Activated naive CD4-positive, alpha-beta T cell treated with anti-CD3 and anti-CD28 coated beads, Interleukin-2, amount 50 U/mL, for 72 hours (primary cell): ENCODE results near the gene CLIP2. TPM values are rescaled to one million over a fixed set of nuclear protein-coding genes. Genes with fewer than 3 reads are reported as not detected.
"Not testable (repeated sequence)": the region's sequence is repeated elsewhere in the genome, so short reads cannot be mapped to it uniquely, and the experiment has no call there.

ENCODE experiments used
- ATAC-seq, 2 donors: fragments of 150-1000 bp; cut with Tn5 transposase; 2 replicates each; pipeline ENCODE4 v1.10.0; 2021; ENCODE audit warnings: mild to moderate bottlenecking in 2 of 2, moderate library complexity in 2 of 2
- DNase-seq, 2 donors: peaks; one replicate each; pipeline ENCODE4 v3.0.0; 2021 to 2022; ENCODE audit warnings: low spot score in 2 of 2
- H3K27ac Mint-ChIP-seq, 2 donors: one replicate each; pipeline ENCODE4 v1.8.0; 2022; ENCODE audit warnings: mild to moderate bottlenecking in 2 of 2, mixed read lengths in 2 of 2
- H3K36me3 Mint-ChIP-seq, 2 donors: one replicate each; pipeline ENCODE4 v1.8.0; 2022; ENCODE audit warnings: mixed read lengths in 2 of 2
- H3K9me3 Mint-ChIP-seq, 2 donors: one replicate each; pipeline ENCODE4 v1.8.0; 2022; ENCODE audit warnings: mixed read lengths in 2 of 2
- total RNA-seq, 2 donors: library from RNA; stranded (reverse); gene quantifications; one replicate each; pipeline ENCODE4 v1.2.3, GENCODE V29; 2022

The CLIP2 gene
- total RNA-seq, 2 donors from 2014 or later: 0.89 to 1.1 TPM

DNA sequence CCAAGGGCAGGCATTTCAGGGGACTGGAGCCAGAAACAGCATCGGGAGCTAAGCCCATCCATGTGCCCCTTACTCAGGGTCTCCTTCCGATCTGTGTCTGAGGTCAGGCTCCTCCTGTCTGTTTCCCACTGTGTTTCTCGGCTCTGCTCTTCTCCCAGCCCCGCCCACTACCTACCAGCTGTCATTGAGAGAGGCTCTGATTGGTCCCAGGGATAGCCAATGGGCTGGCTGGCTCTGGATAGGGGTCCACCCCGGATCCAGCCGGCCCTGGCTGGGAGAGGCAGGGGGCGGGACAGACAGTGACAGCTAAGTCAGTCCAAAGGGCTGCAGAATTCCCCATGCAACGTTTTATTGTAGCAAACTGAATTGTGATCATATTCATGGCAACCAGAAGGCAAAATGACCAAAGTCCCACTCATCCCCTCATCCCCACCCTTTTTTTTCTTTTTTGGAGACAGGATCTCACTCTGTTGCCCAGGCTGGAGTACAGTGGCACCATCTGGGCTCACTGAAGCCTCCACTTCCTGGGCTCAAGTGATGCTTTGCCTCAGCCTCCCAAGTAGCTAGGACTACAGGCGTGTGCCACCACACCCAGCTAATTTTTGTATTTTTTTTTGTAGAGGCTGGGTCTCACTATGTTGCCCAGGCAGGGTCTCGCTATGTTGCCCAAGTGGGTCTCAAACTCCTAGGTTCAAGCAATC, 76.3 kb downstream of the CLIP2 start:
- DNase-seq: no peak
- no peak overlapping the region for H3K27ac Mint-ChIP-seq
- H3K36me3 Mint-ChIP-seq: no peaks in the 10 kb centered on the region
- no peaks in the 10 kb centered on the region for H3K9me3 Mint-ChIP-seq
- ATAC-seq: no peak

GRCh38 chr7:74371381-74372341, 82.5 kb downstream of the CLIP2 start:
- no peaks in the 10 kb centered on the region for H3K9me3 Mint-ChIP-seq

DNA sequence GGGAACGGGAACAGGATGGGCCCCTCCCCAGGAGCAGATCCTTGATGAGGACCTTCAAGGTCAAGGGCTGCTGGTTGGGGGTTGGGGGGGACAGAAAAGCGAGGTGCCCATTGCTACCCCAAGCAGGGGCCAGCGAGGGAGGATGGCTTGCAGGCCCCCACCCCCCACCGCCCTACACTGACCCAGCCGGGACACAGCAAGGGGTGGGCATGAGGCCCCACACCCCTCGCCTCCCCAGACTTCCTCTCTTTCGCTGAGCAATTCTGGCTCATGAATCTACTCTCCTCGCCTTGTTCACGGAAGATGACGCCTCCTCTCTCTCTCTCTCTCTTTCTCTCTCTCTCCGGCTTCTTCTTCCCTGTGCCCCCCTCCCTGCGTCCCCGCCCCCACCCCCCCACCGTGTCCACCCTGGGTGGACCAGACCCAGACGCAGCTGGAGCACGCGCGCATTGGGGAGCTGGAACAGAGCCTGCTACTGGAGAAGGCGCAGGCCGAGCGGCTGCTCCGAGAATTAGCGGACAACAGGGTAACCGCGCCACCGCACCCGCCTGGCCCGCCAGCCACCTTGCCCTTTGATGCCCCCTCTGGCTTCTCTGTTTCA, 83.4 kb downstream of the CLIP2 start:
- Mint-ChIP-seq H3K27ac (no peak overlapping the region), H3K36me3 (no peaks in the 10 kb centered on the region), H3K9me3 (no peaks in the 10 kb centered on the region)
- no peak for DNase-seq
- no peak for ATAC-seq

More at GRCh38 chr7:74371381-74372341, 82.5 kb downstream of the CLIP2 start:
- no peak overlapping the region for H3K27ac Mint-ChIP-seq
- no peak for DNase-seq
- no peak for ATAC-seq
- H3K36me3 Mint-ChIP-seq: no peaks in the 10 kb centered on the region

DNA sequence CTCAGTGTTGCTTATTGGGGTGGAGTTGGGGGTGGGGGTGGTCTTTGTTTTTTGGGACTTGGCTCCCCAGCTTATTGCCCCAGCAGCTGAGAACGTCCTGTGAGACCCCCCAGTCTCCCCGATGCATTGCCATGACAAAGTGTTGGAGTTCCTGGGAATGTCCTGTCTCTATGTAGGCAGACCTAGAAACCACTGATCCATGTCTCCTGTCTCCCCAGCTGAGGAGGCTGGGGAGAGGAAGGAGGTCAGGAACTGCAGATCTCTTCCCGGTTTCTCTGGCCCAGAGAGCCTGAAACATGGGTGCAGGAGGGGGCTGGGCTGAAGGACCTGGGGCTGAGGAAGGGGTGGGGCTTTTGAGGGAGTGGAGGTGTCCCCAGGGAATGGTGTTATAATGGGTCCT, 84.3 kb downstream of the CLIP2 start:
- no peak for ATAC-seq
- no peaks in the 10 kb centered on the region for H3K36me3 Mint-ChIP-seq
- DNase-seq: no peak
- H3K9me3 Mint-ChIP-seq: no peaks in the 10 kb centered on the region
- H3K27ac Mint-ChIP-seq: no peak overlapping the region

GRCh38 chr7:74375726-74376220, 86.6 kb downstream of the CLIP2 start:
- Mint-ChIP-seq H3K27ac (no peak overlapping the region), H3K36me3 (no peaks in the 10 kb centered on the region)
- ATAC-seq: no peak

DNA sequence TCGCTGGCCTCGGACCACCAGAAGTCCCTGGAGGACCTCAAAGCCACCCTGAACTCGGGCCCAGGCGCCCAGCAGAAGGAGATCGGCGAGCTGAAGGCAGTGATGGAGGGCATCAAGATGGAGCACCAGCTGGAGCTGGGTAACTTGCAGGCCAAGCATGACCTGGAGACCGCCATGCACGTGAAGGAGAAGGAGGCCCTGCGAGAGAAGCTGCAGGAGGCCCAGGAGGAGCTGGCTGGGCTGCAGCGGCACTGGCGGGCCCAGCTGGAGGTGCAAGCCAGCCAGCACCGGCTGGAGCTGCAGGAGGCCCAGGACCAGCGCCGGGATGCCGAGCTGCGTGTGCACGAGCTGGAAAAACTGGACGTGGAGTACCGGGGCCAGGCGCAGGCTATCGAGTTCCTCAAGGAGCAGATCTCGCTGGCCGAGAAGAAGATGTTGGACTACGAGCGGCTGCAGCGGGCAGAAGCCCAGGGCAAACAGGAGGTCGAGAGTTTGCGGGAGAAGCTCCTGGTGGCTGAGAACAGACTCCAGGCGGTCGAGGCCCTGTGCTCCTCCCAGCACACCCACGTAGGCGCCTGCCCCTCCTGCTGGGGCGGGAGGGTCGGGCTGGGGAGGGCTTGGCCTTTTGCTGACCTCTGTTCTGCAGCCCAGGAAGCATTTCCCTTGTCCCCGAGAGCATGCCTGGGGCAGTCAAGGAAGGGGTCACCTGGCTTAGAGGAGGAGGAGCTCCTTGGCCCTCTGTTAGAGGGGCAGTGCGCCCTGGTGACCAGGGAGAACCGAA, 87.2 kb downstream of the CLIP2 start:
- H3K9me3 Mint-ChIP-seq: no peaks in the 10 kb centered on the region
- H3K27ac Mint-ChIP-seq: no peak overlapping the region
- ATAC-seq: no peak

More at GRCh38 chr7:74375726-74376220, 86.6 kb downstream of the CLIP2 start:
- no peak for DNase-seq
- H3K9me3 Mint-ChIP-seq: no peaks in the 10 kb centered on the region

GRCh38 chr7:74379938-74380337, 90.7 kb downstream of the CLIP2 start:
- no peaks in the 10 kb centered on the region for H3K36me3 Mint-ChIP-seq
- no peaks in the 10 kb centered on the region for H3K9me3 Mint-ChIP-seq
- peak overlapping the region in 1 of 2 donors; percentile 29 for H3K27ac Mint-ChIP-seq
- DNase-seq: no peak
- ATAC-seq: no peak

More for the DNA sequence above, 87.2 kb downstream of the CLIP2 start:
- no peak for DNase-seq
- H3K36me3 Mint-ChIP-seq: no peaks in the 10 kb centered on the region

DNA sequence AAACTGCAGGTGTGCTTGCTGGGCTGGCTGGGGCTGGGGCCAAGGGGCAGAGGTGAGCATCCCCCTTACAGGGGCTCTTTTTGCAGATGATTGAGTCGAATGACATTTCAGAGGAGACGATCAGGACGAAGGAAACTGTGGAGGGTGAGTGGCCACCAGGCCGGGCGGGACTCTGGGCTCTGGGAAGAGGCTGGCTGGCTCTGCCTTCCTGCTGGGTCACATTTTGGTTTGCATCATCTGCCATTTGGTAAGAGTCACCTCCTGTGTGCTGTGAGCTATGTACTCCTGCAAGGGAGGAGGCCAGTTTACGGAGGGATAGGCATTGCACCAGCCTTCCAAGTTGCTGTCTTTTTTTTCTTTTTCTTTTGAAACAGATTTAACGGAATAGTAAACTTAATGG, 91.5 kb downstream of the CLIP2 start:
- Mint-ChIP-seq H3K9me3 (no peaks in the 10 kb centered on the region), H3K27ac (no peak overlapping the region), H3K36me3 (no peaks in the 10 kb centered on the region)
- DNase-seq: no peak
- no peak for ATAC-seq

GRCh38 chr7:74384086-74384485, 94.9 kb downstream of the CLIP2 start:
- H3K9me3 Mint-ChIP-seq, ATAC-seq: not testable (repeated sequence)

DNA sequence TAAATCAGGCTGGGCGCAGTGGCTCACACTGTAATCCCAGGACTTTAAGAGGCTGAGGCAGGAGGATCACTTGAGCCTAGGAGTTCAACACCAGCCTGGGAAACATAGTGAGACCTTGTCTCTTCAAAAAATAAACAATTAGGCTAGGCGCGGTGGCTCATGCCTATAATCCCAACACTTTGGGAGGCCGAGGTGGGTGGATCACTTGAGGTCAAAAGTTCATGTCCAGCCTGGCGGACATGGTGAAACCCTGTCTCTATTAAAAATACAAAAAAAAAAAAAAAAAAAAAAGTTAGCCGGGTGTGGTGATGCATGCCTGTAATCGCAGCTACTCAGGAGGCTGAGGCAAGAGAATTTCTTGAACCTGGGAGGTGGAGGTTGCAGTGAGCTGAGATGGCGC, 95.6 kb downstream of the CLIP2 start:
- H3K9me3 Mint-ChIP-seq, H3K27ac Mint-ChIP-seq, DNase-seq, ATAC-seq, H3K36me3 Mint-ChIP-seq: not testable (repeated sequence)

More at GRCh38 chr7:74384086-74384485, 94.9 kb downstream of the CLIP2 start:
- not testable (repeated sequence) for DNase-seq, H3K36me3 Mint-ChIP-seq, H3K27ac Mint-ChIP-seq

GRCh38 chr7:74387606-74388005, 98.4 kb downstream of the CLIP2 start:
- peak overlapping the region in 1 of 2 donors; percentile 79 for H3K27ac Mint-ChIP-seq
- no peaks in the 10 kb centered on the region for H3K9me3 Mint-ChIP-seq
- no peaks in the 10 kb centered on the region for H3K36me3 Mint-ChIP-seq
- DNase-seq: no peak
- no peak for ATAC-seq

- ATAC-seq (no peak), DNase-seq (no peak)
- no peak overlapping the region for H3K27ac Mint-ChIP-seq
- no peaks in the 10 kb centered on the region for H3K36me3 Mint-ChIP-seq
- H3K9me3 Mint-ChIP-seq: no peaks in the 10 kb centered on the region
Observed at GRCh38 chr7:74388880-74389415, 99.7 kb downstream of the CLIP2 start.

GRCh38 chr7:74393722-74394121, 104.5 kb downstream of the CLIP2 start:
- DNase-seq, ATAC-seq, H3K9me3 Mint-ChIP-seq, H3K27ac Mint-ChIP-seq, H3K36me3 Mint-ChIP-seq: not testable (repeated sequence)

GRCh38 chr7:74394601-74395000, 105.4 kb downstream of the CLIP2 start:
- DNase-seq, ATAC-seq, H3K9me3 Mint-ChIP-seq, H3K36me3 Mint-ChIP-seq: not testable (repeated sequence)
- peak overlapping the region in 1 of 2 donors; percentile 55 for H3K27ac Mint-ChIP-seq

DNA sequence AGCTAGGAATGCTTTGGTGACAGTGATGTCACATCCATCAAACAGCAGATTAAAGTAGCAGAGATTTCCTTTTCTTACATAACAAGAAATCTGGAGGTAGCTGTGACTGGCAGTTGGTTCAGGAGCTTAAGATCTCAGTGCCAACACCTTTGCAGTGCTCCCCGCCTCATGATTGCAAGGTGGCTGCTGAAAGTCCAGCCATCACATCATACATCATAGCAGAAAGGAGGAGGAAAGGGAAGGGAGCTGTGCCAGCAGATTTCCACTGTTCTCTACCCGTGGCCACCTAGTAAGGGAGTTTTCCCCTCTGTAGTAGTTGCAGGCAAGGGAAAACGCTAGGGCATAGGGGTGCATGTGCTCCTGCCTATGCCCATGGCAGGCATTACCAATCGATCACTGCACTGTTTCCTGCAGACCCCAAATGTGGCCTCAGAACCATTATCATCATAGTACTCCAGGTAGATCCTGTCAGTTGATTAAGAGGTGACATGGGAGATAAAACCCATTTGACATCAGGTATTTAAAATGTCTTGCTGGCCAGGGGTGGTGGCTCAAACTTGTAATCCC, 106.6 kb downstream of the CLIP2 start:
- no peak overlapping the region for H3K27ac Mint-ChIP-seq
- ATAC-seq: no peak
- no peaks in the 10 kb centered on the region for H3K9me3 Mint-ChIP-seq
- no peaks in the 10 kb centered on the region for H3K36me3 Mint-ChIP-seq
- no peak for DNase-seq

GRCh38 chr7:74396993-74397392, 107.8 kb downstream of the CLIP2 start:
- Mint-ChIP-seq H3K36me3 (no peaks in the 10 kb centered on the region), H3K9me3 (no peaks in the 10 kb centered on the region), H3K27ac (no peak overlapping the region)
- no peak for DNase-seq
- no peak for ATAC-seq
